Measurements from ENCODE around the gene TRMT11.

Gene TRMT11

DNA sequence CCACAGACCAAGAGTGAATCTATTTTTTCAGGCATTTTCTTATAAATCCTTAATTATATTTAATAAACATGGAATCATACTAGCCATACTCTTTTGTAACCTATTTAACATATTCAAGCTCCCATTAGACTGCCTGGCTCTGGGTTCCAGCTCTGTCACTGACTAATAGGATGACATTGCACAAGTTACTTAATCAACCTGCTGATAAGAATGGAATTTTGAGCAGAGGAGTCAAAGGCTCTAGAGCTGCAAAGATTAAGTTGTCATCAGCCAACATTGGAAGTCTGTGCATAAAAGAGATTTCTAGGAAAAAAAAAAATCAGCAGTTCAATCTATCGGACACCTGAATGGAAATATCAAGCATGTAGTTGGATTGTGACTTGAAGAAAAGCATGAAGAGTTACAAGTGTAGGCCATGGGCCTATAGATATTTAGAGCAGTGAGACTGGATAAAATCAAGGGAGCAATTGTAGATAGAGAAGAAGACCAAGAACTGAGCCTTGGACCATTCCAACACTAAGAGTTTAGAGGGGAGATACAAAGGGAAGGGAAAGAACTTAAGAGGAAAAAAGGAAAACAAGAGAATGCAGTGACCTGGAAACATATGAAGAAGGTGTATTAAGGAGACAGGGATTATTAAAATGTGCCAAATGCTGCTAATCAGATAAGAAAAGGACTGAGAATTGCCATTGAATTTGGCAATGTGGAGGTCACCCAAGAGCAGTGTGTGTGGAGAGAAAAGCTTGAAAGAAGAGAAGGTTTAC lies 40.8 kb upstream of the TRMT11 start:
- Histone ChIP-seq H2AK5ac (ENCODE audit: low read length) (no peak overlapping the region), H2AFZ (ENCODE audit: insufficient read depth, low read length, poor library complexity) (no peak overlapping the region), H3K27ac (ENCODE audit: low read depth, low read length) (no peak overlapping the region), H3K23ac (ENCODE audit: low read length) (no peak overlapping the region), H4K91ac (ENCODE audit: low read depth, low read length) (no peak overlapping the region), H3K4me2 (ENCODE audit: low read length) (no peak overlapping the region), H2BK12ac (ENCODE audit: low read length) (no peak overlapping the region), H3K9me3 (ENCODE audit: insufficient read depth, low read depth, low read length) (no peaks in the 10 kb centered on the region), H3K18ac (ENCODE audit: low read length) (no peak overlapping the region), H3K36me3 (ENCODE audit: control insufficient read depth in 1 of 2, insufficient read depth in 2 of 2, low read length in 2 of 2) (no peaks in the 10 kb centered on the region), H3K4me1 (ENCODE audit: control insufficient read depth in 1 of 2, insufficient read depth in 2 of 2, low read length in 2 of 2) (peaks cover 8 to 13% of the 10 kb centered on the region in 2 experiments), H3K27me3 (ENCODE audit: insufficient read depth, low read length) (no peaks in the 10 kb centered on the region), H3K79me2 (ENCODE audit: control insufficient read depth, insufficient read depth, low read length, poor library complexity) (no peaks in the 10 kb centered on the region), H4K12ac (ENCODE audit: low read depth, low read length) (no peak overlapping the region), H3K79me1 (ENCODE audit: low read length) (peaks cover 8% of the 10 kb centered on the region), H3K4me3 (ENCODE audit: low read depth, low read length) (no peak overlapping the region), H3K14ac (ENCODE audit: low read length) (no peak overlapping the region), H4K8ac (ENCODE audit: low read depth, low read length) (no peak overlapping the region), H3K4ac (ENCODE audit: low read depth, low read length) (no peak overlapping the region), H2BK120ac (ENCODE audit: insufficient read depth, low read length, poor library complexity) (no peak overlapping the region), H3K9ac (ENCODE audit: low read length) (no peak overlapping the region), H2BK5ac (ENCODE audit: low read depth, low read length, poor library complexity) (no peak overlapping the region)
- WGBS (ENCODE audit: extremely low coverage, insufficient coverage, insufficient read length): no CpG with 5 or more reads among the region's 1 CpG
- peak; percentile 60 to 88 for DNase-seq

DNA sequence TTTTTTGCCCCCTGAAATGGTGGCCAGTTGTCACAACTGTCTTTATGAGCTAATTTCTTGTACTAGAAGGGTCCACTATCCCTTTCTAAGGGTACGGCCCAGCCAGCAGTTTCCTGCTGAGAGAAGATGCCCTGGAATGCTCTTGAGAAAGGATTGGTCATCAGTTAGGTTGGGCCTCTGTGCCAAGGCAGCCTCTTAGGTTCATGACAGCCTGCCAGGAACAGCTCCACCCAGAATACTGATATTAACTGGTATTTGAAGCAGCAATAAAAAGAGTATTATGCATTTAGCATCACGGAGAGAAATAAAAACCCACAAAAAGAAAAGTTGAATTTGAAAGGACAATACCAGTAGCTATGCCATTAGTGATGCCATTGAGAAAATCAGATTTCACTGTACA lies 38.7 kb upstream of the TRMT11 start:
- WGBS (ENCODE audit: extremely low coverage, insufficient coverage, insufficient read length): no CpG with 5 or more reads among the region's 2 CpGs
- Histone ChIP-seq H2AFZ (ENCODE audit: insufficient read depth, low read length, poor library complexity) (no peak overlapping the region), H4K91ac (ENCODE audit: low read depth, low read length) (no peak overlapping the region)

DNA sequence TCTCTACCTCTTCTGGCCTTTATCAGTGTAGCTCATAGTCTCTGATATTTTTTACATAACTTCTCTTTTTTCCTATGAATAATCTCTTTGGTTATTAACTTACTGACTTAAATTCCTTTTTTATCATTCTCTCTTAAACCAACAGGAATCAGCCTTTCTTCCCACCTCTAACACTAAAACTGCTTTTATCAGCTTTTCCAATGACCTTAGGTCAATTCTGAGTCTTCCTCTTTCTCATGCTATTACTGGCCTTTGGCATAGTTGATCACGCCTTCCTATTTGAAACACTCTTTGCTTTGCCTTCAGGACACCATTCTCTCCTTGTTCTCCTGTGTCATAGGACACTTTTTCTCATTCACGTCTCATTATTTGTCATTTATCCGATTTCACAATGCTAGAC lies 37.9 kb upstream of the TRMT11 start:
- Histone ChIP-seq H3K23ac (ENCODE audit: low read length) (no peak overlapping the region), H2AFZ (ENCODE audit: insufficient read depth, low read length, poor library complexity) (no peak overlapping the region), H3K9ac (ENCODE audit: low read length) (no peak overlapping the region), H3K14ac (ENCODE audit: low read length) (no peak overlapping the region), H4K12ac (ENCODE audit: low read depth, low read length) (no peak overlapping the region), H3K4me1 (ENCODE audit: control insufficient read depth in 1 of 2, insufficient read depth in 2 of 2, low read length in 2 of 2) (peaks cover 0 to 2% of the 10 kb centered on the region in 2 experiments), H3K36me3 (ENCODE audit: control insufficient read depth in 1 of 2, insufficient read depth in 2 of 2, low read length in 2 of 2) (no peaks in the 10 kb centered on the region), H3K9me3 (ENCODE audit: insufficient read depth, low read depth, low read length) (no peaks in the 10 kb centered on the region), H4K8ac (ENCODE audit: low read depth, low read length) (no peak overlapping the region), H3K79me1 (ENCODE audit: low read length) (peaks cover 1% of the 10 kb centered on the region), H2AK5ac (ENCODE audit: low read length) (no peak overlapping the region), H3K27ac (ENCODE audit: low read depth, low read length) (no peak overlapping the region), H3K4me3 (ENCODE audit: low read depth, low read length) (no peak overlapping the region), H3K4me2 (ENCODE audit: low read length) (no peak overlapping the region), H4K91ac (ENCODE audit: low read depth, low read length) (no peak overlapping the region), H2BK120ac (ENCODE audit: insufficient read depth, low read length, poor library complexity) (no peak overlapping the region), H3K18ac (ENCODE audit: low read length) (no peak overlapping the region), H3K4ac (ENCODE audit: low read depth, low read length) (no peak overlapping the region), H3K79me2 (ENCODE audit: control insufficient read depth, insufficient read depth, low read length, poor library complexity) (no peaks in the 10 kb centered on the region), H2BK12ac (ENCODE audit: low read length) (no peak overlapping the region), H3K27me3 (ENCODE audit: insufficient read depth, low read length) (no peaks in the 10 kb centered on the region), H2BK5ac (ENCODE audit: low read depth, low read length, poor library complexity) (no peak overlapping the region)
- no peak for DNase-seq
- no CpG with 5 or more reads among the region's 3 CpGs for WGBS (ENCODE audit: extremely low coverage, insufficient coverage, insufficient read length)

More for the DNA sequence above, 38.7 kb upstream of the TRMT11 start:
- H3K27me3 ChIP-seq (ENCODE audit: insufficient read depth, low read length): no peaks in the 10 kb centered on the region
- H3K36me3 ChIP-seq (ENCODE audit: control insufficient read depth in 1 of 2, insufficient read depth in 2 of 2, low read length in 2 of 2): no peaks in the 10 kb centered on the region
- H2BK5ac ChIP-seq (ENCODE audit: low read depth, low read length, poor library complexity): no peak overlapping the region
- H3K79me2 ChIP-seq (ENCODE audit: control insufficient read depth, insufficient read depth, low read length, poor library complexity): no peaks in the 10 kb centered on the region
- no peak overlapping the region for H3K14ac ChIP-seq (ENCODE audit: low read length)
- H3K9me3 ChIP-seq (ENCODE audit: insufficient read depth, low read depth, low read length): no peaks in the 10 kb centered on the region
- H4K8ac ChIP-seq (ENCODE audit: low read depth, low read length): no peak overlapping the region
- DNase-seq: no peak
- H3K4me1 ChIP-seq (ENCODE audit: control insufficient read depth in 1 of 2, insufficient read depth in 2 of 2, low read length in 2 of 2): peaks cover 5 to 9% of the 10 kb centered on the region in 2 experiments
- no peak overlapping the region for H2BK120ac ChIP-seq (ENCODE audit: insufficient read depth, low read length, poor library complexity)
- no peak overlapping the region for H4K12ac ChIP-seq (ENCODE audit: low read depth, low read length)
- no peak overlapping the region for H3K27ac ChIP-seq (ENCODE audit: low read depth, low read length)
- no peak overlapping the region for H2AK5ac ChIP-seq (ENCODE audit: low read length)
- H3K18ac ChIP-seq (ENCODE audit: low read length): no peak overlapping the region
- H3K79me1 ChIP-seq (ENCODE audit: low read length): peaks cover 3% of the 10 kb centered on the region
- H3K4ac ChIP-seq (ENCODE audit: low read depth, low read length): no peak overlapping the region
- H2BK12ac ChIP-seq (ENCODE audit: low read length): no peak overlapping the region
- no peak overlapping the region for H3K23ac ChIP-seq (ENCODE audit: low read length)
- no peak overlapping the region for H3K4me3 ChIP-seq (ENCODE audit: low read depth, low read length)
- H3K9ac ChIP-seq (ENCODE audit: low read length): no peak overlapping the region
- H3K4me2 ChIP-seq (ENCODE audit: low read length): no peak overlapping the region

DNA sequence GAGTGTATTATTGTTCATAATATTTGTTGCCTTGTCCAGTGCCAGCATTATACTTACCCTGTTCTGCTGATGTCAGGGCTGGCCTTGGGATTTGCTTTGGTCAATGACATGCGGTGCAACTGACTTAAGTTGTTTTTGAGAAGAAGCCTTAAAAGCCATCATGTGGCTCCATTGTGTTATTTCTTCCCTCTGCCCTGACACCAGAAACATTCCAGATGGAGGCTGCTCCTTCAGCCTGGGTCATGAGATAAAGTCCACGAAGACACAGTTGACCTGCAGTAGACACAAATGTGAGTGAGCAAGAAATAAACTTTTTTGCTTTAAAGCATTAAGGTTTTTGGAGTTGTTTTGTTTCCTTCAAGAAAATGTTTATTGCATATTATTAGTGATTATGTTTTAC lies 37.3 kb upstream of the TRMT11 start:
- Histone ChIP-seq H3K4me3 (ENCODE audit: low read depth, low read length) (no peak overlapping the region), H3K9ac (ENCODE audit: low read length) (no peak overlapping the region), H2BK12ac (ENCODE audit: low read length) (no peak overlapping the region), H3K79me1 (ENCODE audit: low read length) (peaks cover 1% of the 10 kb centered on the region), H4K8ac (ENCODE audit: low read depth, low read length) (no peak overlapping the region), H2BK120ac (ENCODE audit: insufficient read depth, low read length, poor library complexity) (no peak overlapping the region), H2BK5ac (ENCODE audit: low read depth, low read length, poor library complexity) (no peak overlapping the region), H2AK5ac (ENCODE audit: low read length) (no peak overlapping the region), H3K14ac (ENCODE audit: low read length) (no peak overlapping the region), H3K4me2 (ENCODE audit: low read length) (no peak overlapping the region), H3K27me3 (ENCODE audit: insufficient read depth, low read length) (no peaks in the 10 kb centered on the region), H3K4me1 (ENCODE audit: control insufficient read depth in 1 of 2, insufficient read depth in 2 of 2, low read length in 2 of 2) (peaks cover 0 to 2% of the 10 kb centered on the region in 2 experiments), H3K18ac (ENCODE audit: low read length) (no peak overlapping the region), H3K23ac (ENCODE audit: low read length) (no peak overlapping the region), H3K4ac (ENCODE audit: low read depth, low read length) (no peak overlapping the region), H4K12ac (ENCODE audit: low read depth, low read length) (no peak overlapping the region), H2AFZ (ENCODE audit: insufficient read depth, low read length, poor library complexity) (no peak overlapping the region), H3K79me2 (ENCODE audit: control insufficient read depth, insufficient read depth, low read length, poor library complexity) (no peaks in the 10 kb centered on the region), H3K9me3 (ENCODE audit: insufficient read depth, low read depth, low read length) (no peaks in the 10 kb centered on the region), H3K27ac (ENCODE audit: low read depth, low read length) (no peak overlapping the region), H3K36me3 (ENCODE audit: control insufficient read depth in 1 of 2, insufficient read depth in 2 of 2, low read length in 2 of 2) (no peaks in the 10 kb centered on the region), H4K91ac (ENCODE audit: low read depth, low read length) (no peak overlapping the region)
- no peak for DNase-seq
- WGBS (ENCODE audit: extremely low coverage, insufficient coverage, insufficient read length): no CpG with 5 or more reads among the region's 2 CpGs
